ENCODE data around the gene NOX3.

Gene NOX3

GRCh38 chr6:155432293-155432692 is 23.3 kb downstream of the NOX3 start:
- peak; percentile 17 for DNase-seq

DNA sequence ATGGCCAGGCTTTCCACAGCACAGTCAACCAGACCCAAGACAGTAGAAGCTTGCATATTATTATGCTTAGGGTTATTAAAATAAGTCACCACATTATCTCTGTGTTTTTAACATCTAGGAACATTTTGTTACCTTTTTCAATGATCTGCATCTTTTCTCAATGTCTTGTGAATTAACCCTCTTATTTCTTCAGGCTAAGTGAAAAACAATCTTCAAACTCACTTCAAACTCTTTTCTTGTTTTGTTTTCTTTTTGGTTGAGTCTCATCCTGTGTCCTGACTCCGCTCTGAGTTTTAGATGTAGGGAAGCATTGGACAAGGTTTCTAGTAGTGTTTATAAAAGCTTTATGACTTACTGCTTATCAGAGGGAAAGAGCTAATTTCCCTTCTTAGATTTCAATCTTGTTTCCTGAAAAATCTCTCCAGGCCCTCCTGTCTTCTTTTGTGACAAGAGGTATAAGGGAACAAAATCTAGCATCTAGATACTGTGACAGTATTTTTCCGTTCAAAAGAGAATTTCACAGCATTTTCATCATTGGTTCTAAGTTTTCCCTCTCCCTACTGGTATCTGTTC is 26.2 kb downstream of the NOX3 start:
- DNase-seq: no peak

DNA sequence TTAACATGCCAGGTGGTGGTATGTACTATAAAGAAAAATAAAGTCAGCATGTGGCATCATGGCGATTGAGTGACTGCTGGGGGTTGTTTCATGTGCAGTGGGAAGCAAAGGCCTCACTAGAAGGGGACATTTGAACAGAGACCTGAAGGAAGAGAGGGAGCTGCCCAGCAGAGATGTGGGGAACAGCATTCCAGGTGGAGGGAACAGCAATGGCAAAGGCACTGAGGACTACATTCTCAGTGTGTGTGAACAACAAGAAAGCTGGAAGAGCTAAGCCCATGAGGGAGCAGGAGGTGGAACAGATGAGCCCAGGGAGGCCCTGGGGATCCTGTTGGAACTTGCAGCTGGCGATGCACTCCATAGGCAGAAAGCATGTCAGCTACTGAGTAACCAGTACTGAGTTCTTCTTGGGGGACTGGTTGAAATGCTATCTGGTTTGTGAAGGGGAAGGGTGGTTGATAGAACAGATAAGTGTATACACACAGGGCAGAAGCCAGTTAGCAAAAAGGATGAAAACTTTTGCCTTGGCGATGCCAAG is 29.2 kb downstream of the NOX3 start:
- DNase-seq: no peak

- DNase-seq: no peak
Observed at GRCh38 chr6:155424181-155424580, 31.5 kb downstream of the NOX3 start.

DNA sequence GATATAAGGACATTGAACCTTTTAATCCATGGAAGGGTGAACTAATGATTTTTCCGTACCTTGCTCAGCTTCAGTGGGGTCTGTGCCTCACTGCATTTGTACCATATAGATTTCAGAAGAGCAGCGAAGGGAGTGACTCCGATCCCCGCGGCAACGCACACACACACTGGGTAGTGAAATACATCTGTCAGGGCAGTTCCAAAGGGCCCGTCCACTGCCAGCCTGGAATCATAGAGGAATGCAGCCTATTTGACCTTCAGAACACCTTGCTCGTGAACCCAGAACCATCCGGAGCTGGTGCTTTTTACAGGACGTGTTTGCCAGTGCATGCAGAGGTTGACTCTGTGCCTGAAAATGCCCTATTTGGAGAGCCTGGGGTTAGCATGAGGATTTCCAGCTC is 33.0 kb downstream of the NOX3 start:
- DNase-seq: no peak

- no peak for DNase-seq
Observed at GRCh38 chr6:155420492-155420891, 35.1 kb downstream of the NOX3 start.

DNA sequence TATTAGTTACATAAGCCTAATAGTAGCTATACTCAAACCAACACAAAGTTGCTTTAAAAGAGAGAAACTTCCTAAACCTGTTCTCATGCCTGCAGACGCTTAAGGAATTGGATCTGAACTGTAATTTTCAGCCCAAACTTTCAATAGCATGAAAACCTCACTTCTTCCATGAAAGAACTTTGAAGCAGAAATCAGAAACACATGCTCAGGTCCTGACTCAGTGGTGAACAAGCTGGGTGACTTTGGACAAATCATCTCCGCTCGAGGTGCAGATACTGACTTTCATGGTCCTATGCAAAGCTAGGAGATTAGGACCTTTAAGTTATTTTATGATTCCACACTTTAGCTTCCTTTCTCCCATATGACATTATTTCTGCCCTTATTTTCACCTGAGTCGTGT is 36.5 kb downstream of the NOX3 start:
- peak; percentile 53 for DNase-seq

GRCh38 chr6:155418017-155418761 is 37.5 kb downstream of the NOX3 start:
- DNase-seq: peak; percentile 80

DNA sequence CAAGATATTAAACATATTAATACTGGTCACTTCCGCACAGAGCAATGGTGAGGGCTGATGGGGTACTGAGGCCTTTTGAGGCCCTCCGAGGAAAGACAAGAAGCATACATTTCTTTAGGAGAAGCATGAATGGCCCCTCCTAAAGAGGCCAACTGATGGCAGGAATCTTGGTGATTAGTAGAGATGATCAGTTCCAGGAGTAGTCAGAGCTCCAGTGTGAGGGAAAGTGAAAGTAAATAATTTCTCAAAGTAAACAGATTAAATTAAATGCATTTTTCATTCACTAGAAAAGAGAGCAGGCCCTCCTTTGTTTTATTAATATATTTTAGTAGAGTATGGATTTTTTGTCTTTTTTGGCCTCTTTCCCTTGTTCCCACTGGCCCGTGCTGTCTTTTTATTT is 38.2 kb downstream of the NOX3 start:
- DNase-seq: peak; percentile 10

DNA sequence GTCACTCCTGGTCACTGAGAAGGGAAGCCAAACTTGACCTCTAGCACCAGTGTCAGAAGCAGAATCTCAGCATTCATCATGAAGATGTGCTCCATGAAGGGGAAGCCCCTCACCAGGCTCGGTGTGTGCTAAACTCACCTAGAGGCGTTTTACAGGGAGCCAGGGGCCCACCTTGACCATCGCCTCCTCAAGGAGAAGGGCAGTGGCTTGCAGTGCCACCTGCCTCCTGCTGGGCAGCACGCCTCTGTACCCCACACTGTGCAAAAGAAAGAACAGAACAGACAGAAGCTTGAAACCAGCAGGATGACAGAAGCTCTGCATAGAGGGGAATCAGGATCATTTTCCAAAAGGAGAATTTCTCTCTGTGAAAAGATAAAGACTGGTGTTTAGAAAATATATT is 39.7 kb downstream of the NOX3 start:
- DNase-seq: no peak

DNA sequence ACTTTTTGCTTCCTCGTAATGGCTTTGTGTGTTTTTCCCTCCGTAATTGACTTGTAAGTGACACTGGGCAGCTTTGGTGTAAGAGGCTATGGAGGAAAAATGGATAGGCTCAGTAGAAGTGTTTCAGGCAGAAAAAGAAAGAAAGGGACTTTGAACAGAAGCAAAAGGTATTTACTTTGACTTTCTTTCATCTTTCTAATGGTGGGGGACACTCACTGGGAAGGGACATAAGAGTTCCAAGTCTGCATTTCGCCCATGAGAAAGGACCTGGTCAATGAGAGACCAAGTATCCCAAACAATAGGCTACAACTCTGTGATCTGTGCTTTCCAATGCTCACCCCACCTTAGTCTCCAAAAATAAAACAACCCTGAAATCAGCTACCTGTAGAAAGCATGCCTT is 41.6 kb downstream of the NOX3 start:
- DNase-seq: no peak

GRCh38 chr6:155412335-155412734 is 43.3 kb downstream of the NOX3 start:
- DNase-seq: no peak

- no peak for DNase-seq
Observed at GRCh38 chr6:155411154-155412052, 44.2 kb downstream of the NOX3 start.

GRCh38 chr6:155409391-155409790 is 46.2 kb downstream of the NOX3 start:
- DNase-seq: no peak

GRCh38 chr6:155408981-155409380 is 46.7 kb downstream of the NOX3 start:
- DNase-seq: no peak

GRCh38 chr6:155408231-155408630 is 47.4 kb downstream of the NOX3 start:
- peak; percentile 10 for DNase-seq

- no peak for DNase-seq
Observed at GRCh38 chr6:155406801-155407200, 48.8 kb downstream of the NOX3 start.

DNA sequence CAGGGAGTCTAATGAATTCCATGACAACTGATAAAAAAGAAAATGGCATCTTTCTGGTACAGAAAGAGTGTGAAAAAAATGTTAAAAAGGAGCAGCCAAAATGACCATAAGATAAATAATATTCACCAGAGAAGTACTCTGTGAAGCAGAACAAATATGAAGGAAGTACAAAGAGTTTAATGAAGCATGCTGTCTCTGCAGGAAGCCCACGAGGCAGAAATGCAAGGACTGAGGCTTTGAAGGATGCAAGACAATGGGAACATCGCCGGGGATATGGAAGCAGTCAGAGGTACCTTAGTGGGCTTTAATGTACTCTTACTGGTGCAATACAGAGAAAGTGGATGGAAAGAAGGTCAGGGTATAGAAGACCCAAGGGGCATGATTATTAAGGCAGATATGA is 50.7 kb downstream of the NOX3 start:
- DNase-seq: no peak

- no peak for DNase-seq
Observed at GRCh38 chr6:155402656-155403304, 52.9 kb downstream of the NOX3 start.

DNA sequence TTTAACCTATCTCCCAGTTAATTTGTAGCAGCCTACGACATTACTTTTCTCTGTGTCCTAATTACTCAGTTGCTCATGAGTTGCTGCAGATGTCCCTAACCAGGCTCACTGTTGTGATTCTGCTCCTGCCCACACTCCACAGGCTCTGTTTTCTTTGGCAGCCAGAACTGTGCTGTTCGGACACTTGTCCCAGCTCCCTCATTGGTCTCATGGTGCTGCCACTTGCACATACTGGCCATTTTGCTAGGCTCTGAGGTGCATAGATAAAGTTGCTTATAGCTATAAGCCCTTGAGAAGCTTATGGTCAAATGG is 55.0 kb downstream of the NOX3 start:
- peak; percentile 8 for DNase-seq

DNA sequence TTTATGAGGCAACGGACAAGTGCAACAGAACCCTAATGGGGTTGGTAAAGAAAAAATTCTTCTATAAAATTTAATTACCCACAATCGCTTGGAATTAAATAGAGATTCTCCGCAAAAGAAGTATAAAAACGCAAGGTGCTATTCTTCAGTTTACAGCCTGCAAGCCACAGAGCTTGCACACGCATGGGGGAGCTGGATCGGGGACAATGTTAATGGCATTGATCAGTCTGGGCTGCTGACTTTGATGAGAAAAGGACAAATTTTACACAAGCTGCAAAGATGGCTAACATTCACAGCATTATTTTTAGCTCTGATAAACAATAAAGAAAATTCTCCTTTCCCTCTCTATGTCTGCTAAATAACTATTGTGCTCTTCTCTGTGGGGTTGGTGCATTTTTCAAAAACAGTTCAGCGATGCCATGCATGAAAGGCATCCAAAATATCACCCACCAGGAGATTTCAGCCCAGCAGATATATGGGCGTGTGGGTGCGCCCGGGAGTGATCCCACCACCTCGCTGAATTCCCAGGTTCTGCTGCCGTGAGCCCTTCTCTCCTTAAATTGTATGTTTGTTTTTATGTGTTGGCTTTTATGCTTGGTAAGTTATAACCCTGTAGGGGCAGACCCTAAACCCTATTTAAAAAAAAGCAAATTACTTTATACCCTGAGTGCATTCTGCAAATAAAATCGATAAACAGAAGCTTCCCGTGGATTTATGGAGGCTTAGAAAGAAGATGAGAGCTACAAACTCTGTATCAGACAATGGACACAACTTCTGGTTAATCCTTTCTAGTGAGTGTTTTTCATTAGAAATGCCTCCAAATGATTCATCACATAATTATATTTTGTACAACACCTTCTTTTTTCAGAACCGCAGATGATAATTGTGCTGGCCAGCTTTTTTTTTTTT is 55.6 kb downstream of the NOX3 start:
- DNase-seq: no peak
